ENCODE measurements around the gene SPON1. TPM values are rescaled to one million over a fixed set of nuclear protein-coding genes. Genes with fewer than 3 reads are reported as not detected.

SPON1 gene
- total RNA-seq, 1 experiment from 2014 or later, result 0.20 TPM

GRCh38 chr11:14140991-14141390 is 178.5 kb downstream of the SPON1 start:
- TF ChIP-seq CTCF (conservative IDR thresholded peaks at IDR 0.05), result no peak
- H3K4me3 Mint-ChIP-seq, result no peak overlapping the region
- Histone ChIP-seq H4K8ac (replicated peaks; ENCODE audit: insufficient read length, low read depth, low read length) (no peak overlapping the region), H2BK15ac (ENCODE audit: low read depth, low read length) (no peak overlapping the region), H2BK20ac (ENCODE audit: low read depth, low read length, poor library complexity, severe bottlenecking) (no peak overlapping the region), H3K23ac (ENCODE audit: insufficient read length, low read depth, low read length) (no peak overlapping the region), H4K5ac (ENCODE audit: insufficient read length, low read depth, low read length) (no peak overlapping the region), H2BK12ac (ENCODE audit: insufficient read length, low read depth, low read length) (no peak overlapping the region), H2AK5ac (ENCODE audit: insufficient read length, low read length) (no peak overlapping the region), H3K4ac (ENCODE audit: low read depth, low read length) (no peak overlapping the region), H2BK120ac (ENCODE audit: low read depth, low read length, poor library complexity, severe bottlenecking) (no peak overlapping the region), H3K9ac (ENCODE audit: extremely low read depth, insufficient read length, low read length) (no peak overlapping the region), H3K14ac (ENCODE audit: insufficient read depth, low read length) (no peak overlapping the region), H3K4me2 (ENCODE audit: insufficient read depth, insufficient read length, low read length) (no peak overlapping the region), H3K18ac (ENCODE audit: insufficient read length, low read depth, low read length) (no peak overlapping the region), H3K79me2 (ENCODE audit: insufficient read depth, low read length) (no peaks in the 10 kb centered on the region), H3T11ph (ENCODE audit: low read length) (no peak overlapping the region), H4K20me1 (ENCODE audit: control insufficient read depth, insufficient read depth, insufficient read length) (no peaks in the 10 kb centered on the region), H3K23me2 (ENCODE audit: insufficient read length, low read depth, low read length, poor library complexity, severe bottlenecking) (no peaks in the 10 kb centered on the region), H3K9me3 (ENCODE audit: control insufficient read depth, low read depth, low read length) (no peaks in the 10 kb centered on the region), H3K79me1 (ENCODE audit: insufficient read depth, low read depth, low read length, poor library complexity, severe bottlenecking) (no peaks in the 10 kb centered on the region), H3K4me1 (ENCODE audit: insufficient read depth, low read length) (no peaks in the 10 kb centered on the region), H4K91ac (ENCODE audit: insufficient read length, low read depth, low read length) (no peak overlapping the region), H2AFZ (ENCODE audit: low read length) (no peak overlapping the region), H3K27ac (ENCODE audit: insufficient read length, low read depth, low read length) (no peak overlapping the region), H3K56ac (ENCODE audit: insufficient read length, low read depth, low read length) (no peak overlapping the region), H3K27me3 (ENCODE audit: insufficient read depth, low read length) (no peaks in the 10 kb centered on the region), H2BK5ac (ENCODE audit: insufficient read length, low read length) (no peak overlapping the region)
- H3K27ac Mint-ChIP-seq, result no peak overlapping the region
- no peaks in the 10 kb centered on the region; a peak in 1 of 7 replicates for H3K36me3 Mint-ChIP-seq (ENCODE audit: insufficient read depth in 1 of 3, low read depth in 3 of 3)
- H3K9me3 Mint-ChIP-seq, result no peaks in the 10 kb centered on the region
- peaks cover 4% of the 10 kb centered on the region in 2 experiments for H3K4me1 Mint-ChIP-seq
- WGBS (ENCODE audit: extremely low coverage, insufficient read length, low lambda C conversion rate), result no CpG with 5 or more reads among the region's 3 CpGs
- DNase-seq, result no peak
- H3K27me3 Mint-ChIP-seq (ENCODE audit: low read depth), result peaks cover 2% of the 10 kb centered on the region; the same call in 1 of the 2 replicates

Measured in H9 (cell line).